Ramos (cell line): ENCODE data around the gene RERE.

ENCODE experiments used
- in situ Hi-C: fragments of 300-500 bp; cut with MboI; formaldehyde crosslinking; loops from one replicate; pipeline ENCODE4 v1.14.3; 2022; ENCODE audit warnings: low sequenced_read_pairs; ENCODE audit not compliant: unreplicated experiment

RERE gene

DNA sequence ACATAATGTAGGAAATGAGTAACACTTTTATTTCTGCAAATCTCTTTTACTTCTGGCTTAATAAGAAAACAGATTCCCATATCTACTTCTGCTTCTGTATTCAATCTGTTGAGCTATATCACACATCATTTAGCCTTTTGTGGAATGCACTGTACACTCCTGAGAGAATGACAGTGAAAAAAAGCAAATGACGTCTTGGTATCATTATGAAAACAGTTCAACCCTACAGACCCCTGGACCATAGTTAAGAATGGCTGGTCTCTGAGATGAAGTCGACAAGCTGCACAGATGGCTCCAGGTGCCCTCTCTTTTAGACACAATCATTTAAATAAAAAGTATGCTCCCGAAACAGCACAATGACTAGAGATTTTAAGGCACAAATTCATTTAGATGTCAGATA is 247.0 kb downstream of the RERE start:
- in situ Hi-C loops: loop anchor here (25.0 kb wide), 1 partner anchor 558 kb away; no protein-coding TSS in a partner anchor

DNA sequence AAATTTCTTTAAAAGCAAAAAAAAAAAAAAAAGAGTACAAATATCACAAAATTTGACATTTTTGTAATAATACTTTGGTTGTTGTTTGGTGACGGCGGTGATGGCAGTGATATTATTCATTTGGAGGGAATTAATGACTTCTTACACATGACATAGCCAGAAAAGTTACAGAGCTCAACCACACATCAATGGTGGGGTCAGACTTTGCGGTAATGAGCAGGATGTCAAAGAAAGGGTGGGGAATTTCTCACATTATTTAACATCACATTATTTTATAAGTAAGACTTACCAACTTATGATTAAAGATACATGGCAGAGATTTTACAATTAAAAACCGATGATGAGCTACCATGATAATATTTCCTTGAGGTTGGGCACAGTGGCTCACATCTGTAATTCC is 248.2 kb downstream of the RERE start:
- in situ Hi-C loops: loop anchor here (10.0 to 25.0 kb wide), 2 partner anchors 276 to 557 kb away; no protein-coding TSS in a partner anchor

DNA sequence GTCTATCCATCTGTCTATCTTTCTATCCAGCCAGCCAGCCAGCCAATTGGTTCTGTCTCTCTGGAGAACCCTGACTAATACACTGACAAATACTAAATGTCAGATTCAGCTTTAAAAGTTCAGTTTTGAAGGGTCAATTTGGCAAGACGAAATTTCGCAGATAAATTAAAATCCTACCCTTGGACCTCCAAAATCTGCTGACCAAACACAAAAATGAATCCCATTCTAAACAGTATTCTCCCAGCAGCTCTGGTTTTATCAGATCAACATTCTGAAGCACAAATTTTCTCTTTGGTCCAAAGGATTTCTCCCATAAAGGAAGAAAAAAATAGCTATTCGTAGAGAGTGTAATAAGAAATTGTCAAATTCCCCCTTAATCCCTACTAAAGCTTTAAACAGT is 248.6 kb downstream of the RERE start:
- in situ Hi-C loops: loop anchor here (10.0 to 25.0 kb wide), 2 partner anchors 276 to 557 kb away; no protein-coding TSS in a partner anchor

- in situ Hi-C loops: loop anchor here (10.0 to 25.0 kb wide), 2 partner anchors 278 to 555 kb away; no protein-coding TSS in a partner anchor
These were observed 250.3 kb downstream of the RERE start for GRCh38 chr1:8567146-8567545.

DNA sequence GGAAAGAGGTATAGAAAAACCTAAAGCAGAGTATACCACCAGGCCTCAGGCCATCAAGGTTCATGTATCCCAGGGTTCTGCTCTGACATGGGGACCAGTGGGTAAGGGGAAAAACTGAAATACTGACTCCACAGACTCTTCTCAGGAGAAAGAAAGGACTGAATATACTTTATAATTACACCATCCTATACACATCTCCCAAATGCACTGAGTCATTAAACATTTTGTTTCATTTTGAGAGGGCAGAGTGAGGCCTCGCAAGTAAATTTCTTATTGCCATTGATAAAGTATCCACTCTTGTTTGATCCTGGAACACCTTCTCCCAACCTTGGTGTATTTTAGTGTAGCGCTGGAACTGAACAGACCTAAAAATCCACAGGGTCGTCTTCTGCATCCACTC is 251.6 kb downstream of the RERE start:
- in situ Hi-C loops: loop anchor here (10.0 to 25.0 kb wide), 2 partner anchors 279 to 554 kb away; no protein-coding TSS in a partner anchor

GRCh38 chr1:8563944-8564537 is 253.4 kb downstream of the RERE start:
- in situ Hi-C loops: loop anchor here (5.0 to 25.0 kb wide), 3 partner anchors 163 to 552 kb away; no protein-coding TSS in a partner anchor

GRCh38 chr1:8562881-8563865 is 254.3 kb downstream of the RERE start:
- in situ Hi-C loops: loop anchor here (5.0 to 25.0 kb wide), 3 partner anchors 164 to 551 kb away; no protein-coding TSS in a partner anchor

- in situ Hi-C loops: loop anchor here (5.0 to 25.0 kb wide), 3 partner anchors 165 to 550 kb away; no protein-coding TSS in a partner anchor
These were observed 255.2 kb downstream of the RERE start for GRCh38 chr1:8562222-8562621.

GRCh38 chr1:8560611-8561544 is 256.6 kb downstream of the RERE start:
- in situ Hi-C loops: loop anchor here (5.0 to 25.0 kb wide), 3 partner anchors 166 to 549 kb away; no protein-coding TSS in a partner anchor

GRCh38 chr1:8560035-8560434 is 257.4 kb downstream of the RERE start:
- in situ Hi-C loops: loop anchor here (5.0 to 25.0 kb wide), 3 partner anchors 167 to 548 kb away; no protein-coding TSS in a partner anchor

DNA sequence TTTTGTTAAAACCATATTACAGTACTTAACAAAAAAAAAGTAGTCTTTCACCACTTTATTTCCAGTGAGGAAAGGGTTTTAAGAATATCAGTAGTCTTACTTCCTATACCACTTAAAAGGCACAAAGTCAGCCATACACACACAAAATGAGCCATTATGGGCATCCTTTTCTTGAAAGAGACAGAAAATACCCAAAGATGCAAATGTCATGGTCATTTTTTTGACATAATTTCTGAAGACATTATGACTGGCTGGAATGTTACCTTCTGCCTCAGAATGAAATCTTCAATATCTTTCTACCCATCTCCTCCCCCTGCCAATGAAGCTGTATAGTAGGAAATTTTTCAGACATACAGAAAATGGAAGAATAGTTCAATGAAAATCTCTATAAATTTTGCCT is 261.9 kb downstream of the RERE start:
- in situ Hi-C loops: loop anchor here (25.0 kb wide), 1 partner anchor 543 kb away; no protein-coding TSS in a partner anchor

GRCh38 chr1:8554956-8555534 is 262.4 kb downstream of the RERE start:
- in situ Hi-C loops: loop anchor here (25.0 kb wide), 1 partner anchor 543 kb away; no protein-coding TSS in a partner anchor

- in situ Hi-C loops: loop anchor here (25.0 kb wide), 1 partner anchor 541 kb away; no protein-coding TSS in a partner anchor
These were observed 264.5 kb downstream of the RERE start for GRCh38 chr1:8552820-8553397.

- in situ Hi-C loops: loop anchor here (25.0 kb wide), 1 partner anchor 540 kb away; no protein-coding TSS in a partner anchor
These were observed 265.6 kb downstream of the RERE start for GRCh38 chr1:8551613-8552489.

DNA sequence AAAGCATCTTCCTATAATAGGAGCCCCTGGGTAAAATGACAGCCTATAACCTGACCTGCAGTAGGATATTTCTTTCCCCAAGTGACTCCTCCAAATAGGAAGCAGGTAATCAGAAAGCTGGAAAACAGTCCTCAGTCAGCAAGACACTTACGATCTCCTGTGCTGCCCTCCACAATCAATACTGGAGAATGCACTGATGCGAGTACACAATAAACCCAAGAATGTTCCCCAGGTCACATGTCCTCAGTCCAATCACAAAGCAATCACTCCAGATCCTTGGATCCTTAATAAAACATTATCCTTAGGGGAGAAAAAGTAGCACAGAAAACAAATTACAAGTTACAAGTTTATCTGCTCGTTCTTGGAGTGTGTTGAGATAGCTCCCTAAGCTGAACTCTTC is 266.4 kb downstream of the RERE start:
- in situ Hi-C loops: loop anchor here (25.0 kb wide), 1 partner anchor 539 kb away; no protein-coding TSS in a partner anchor

DNA sequence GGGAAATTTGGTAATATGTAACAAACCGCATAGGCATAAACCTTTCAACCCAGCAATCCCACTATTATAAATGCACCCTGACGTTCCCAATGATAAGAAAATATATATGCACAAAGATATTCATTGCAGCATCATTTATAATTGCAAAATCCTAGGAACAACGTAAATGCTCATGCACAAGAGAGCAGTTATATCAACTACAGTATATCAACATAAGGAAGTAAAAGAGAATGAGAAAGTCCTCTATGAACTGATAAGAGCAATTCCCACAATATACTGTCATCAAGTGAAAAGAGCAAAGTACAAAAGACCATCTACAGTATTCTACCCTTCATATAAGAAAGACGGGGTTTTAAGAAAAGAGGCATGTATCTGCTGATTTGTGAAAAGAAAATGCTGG is 269.6 kb downstream of the RERE start:
- in situ Hi-C loops: loop anchor here (25.0 kb wide), 1 partner anchor 515 kb away; the partner anchor contains the start of gene SLC2A5

- in situ Hi-C loops: loop anchor here (25.0 kb wide), 1 partner anchor 517 kb away; the partner anchor contains the start of gene SLC2A5
These were observed 272.4 kb downstream of the RERE start for GRCh38 chr1:8545078-8545477.
